GM12878 (cell line): ENCODE data around the gene ARHGAP44. TPM values are rescaled to one million over a fixed set of nuclear protein-coding genes. Genes with fewer than 3 reads are reported as not detected.

Source experiments
- ATAC-seq: fragments of 200-7000 bp; cut with Tn5 transposase; 3 replicates; pipeline ENCODE4 v1.9.1; 2020; ENCODE audit warnings: mild to moderate bottlenecking, moderate library complexity
- BruUV-seq: library from RNA; stranded (reverse); fragments of 400-500 nt; replicated peaks from 2 replicates; lab custom pipeline; 2021; lab: Mats Ljungman, UMichigan
- CTCF ChIA-PET: fragments of 300-600 bp; sonication (Branson Sonifier 250); formaldehyde crosslinking; extraction: SDS; loops from one replicate; lab custom pipeline; 2021; ENCODE audit warnings: inconsistent platforms; lab: Yijun Ruan, JAX
- POLR2A ChIA-PET: fragments of 350-600 bp; formaldehyde crosslinking; extraction: SDS; loops from one replicate; lab custom pipeline; 2021; ENCODE audit warnings: inconsistent platforms; lab: Charles Lee
- RAD21 ChIA-PET: fragments of 300-600 bp; sonication (Branson Sonifier 250); formaldehyde crosslinking; loops from one replicate; lab custom pipeline; 2023; ENCODE audit warnings: antibody characterized with exemption; ENCODE audit not compliant: unreplicated experiment; lab: Charles Lee
- SMC1A ChIA-PET: fragments of 300-600 bp; sonication (Branson Sonifier 250); formaldehyde crosslinking; loops from one replicate; lab custom pipeline; 2023; ENCODE audit not compliant: unreplicated experiment, uncharacterized antibody; lab: Charles Lee
- DNase-seq: peaks from one replicate; pipeline ENCODE4 v3.0.0-alpha.2; 2011; ENCODE audit warnings: low read depth, low spot score
- FAIRE-seq: peaks from 3 replicates; lab custom pipeline; 2011; peaks lifted over from hg19 to GRCh38; lab: Jason Lieb, UNC
- H2AFZ ChIP-seq: 2 replicates; pipeline ENCODE4 v1.6.0; 2011; ENCODE audit warnings: low read depth, low read length, control low read depth; ENCODE audit not compliant: control insufficient read depth
- H3K27ac ChIP-seq: 2 replicates; pipeline ENCODE4 v1.5.1; 2011; ENCODE audit warnings: control low read depth; ENCODE audit not compliant: control insufficient read depth, insufficient read depth
- H3K27me3 ChIP-seq, 2 experiments: replicated peaks in 1 of 2; 2 replicates each; pipeline versions ENCODE4 v1.6.0 to v1.6.1; 2011; ENCODE audit warnings: low read length in 1 of 2; ENCODE audit not compliant: control insufficient read depth in 2 of 2, insufficient read depth in 2 of 2
- H3K36me3 ChIP-seq, 2 experiments: 2 replicates each; pipeline ENCODE4 v1.5.1; 2011; ENCODE audit warnings: low read length in 1 of 2; ENCODE audit not compliant: control insufficient read depth in 2 of 2, insufficient read depth in 2 of 2
- H3K4me1 ChIP-seq: 2 replicates; pipeline ENCODE4 v1.6.1; 2011; ENCODE audit warnings: mild to moderate bottlenecking, low read length, moderate library complexity, mixed read lengths; ENCODE audit not compliant: control insufficient read depth, insufficient read depth
- H3K4me2 ChIP-seq: 2 replicates; pipeline ENCODE4 v1.6.0; 2011; ENCODE audit warnings: control low read depth; ENCODE audit not compliant: control insufficient read depth, insufficient read depth
- H3K4me3 ChIP-seq: fragments of 200-600 bp; sonication (generic); 2 replicates; pipeline ENCODE4 v1.5.1; 2016
- H3K79me2 ChIP-seq: 2 replicates; pipeline ENCODE4 v1.6.0; 2011; ENCODE audit warnings: low read length; ENCODE audit not compliant: control insufficient read depth, insufficient read depth
- H3K9ac ChIP-seq: 2 replicates; pipeline ENCODE4 v1.8.0; 2011; ENCODE audit warnings: low read length, control low read depth, mixed read lengths; ENCODE audit not compliant: control insufficient read depth, insufficient read depth
- H3K9me3 ChIP-seq: replicated peaks from 3 replicates; pipeline ENCODE4 v1.5.1; 2011; ENCODE audit warnings: mild to moderate bottlenecking, low read length; ENCODE audit not compliant: control insufficient read depth, insufficient read depth
- H4K20me1 ChIP-seq: 2 replicates; pipeline ENCODE4 v1.6.0; 2011; ENCODE audit not compliant: control insufficient read depth, insufficient read depth
- BRCA1 ChIP-seq: IDR thresholded peaks from 2 replicates; pipeline ENCODE4 v1.6.1; 2011; ENCODE audit warnings: low read depth, low read length, improper control_type of control experiment
- CBX5 ChIP-seq: sonication (generic); IDR thresholded peaks from 2 replicates; pipeline ENCODE4 v1.6.1; 2016; ENCODE audit warnings: low read depth, moderate library complexity, mild to moderate bottlenecking, inconsistent platforms
- CEBPB ChIP-seq, 2 experiments: fragments of 150-350 bp in 1 of 2; IDR thresholded peaks; 2 replicates each; pipeline ENCODE4 v1.6.1; 2012 to 2014; ENCODE audit warnings: low read depth in 2 of 2, low read length in 2 of 2, borderline replicate concordance in 1 of 2, inconsistent platforms in 1 of 2
- EP300 ChIP-seq, 2 experiments: fragments of 150-350 bp in 1 of 2; IDR thresholded peaks; 2 replicates each; pipeline ENCODE4 v1.6.1; 2011 to 2012; ENCODE audit warnings: low read depth in 2 of 2, low read length in 2 of 2, borderline replicate concordance in 1 of 2, improper control_type of control experiment in 1 of 2, inconsistent platforms in 1 of 2; ENCODE audit not compliant: control insufficient read depth in 1 of 2
- ETV6 ChIP-seq, 2 experiments: fragments of 450-650 bp in 1 of 2; IDR thresholded peaks in 1 of 2; conservative IDR thresholded peaks in 1 of 2; 2 replicates each; pipeline ENCODE4 v1.6.1; 2014; ENCODE audit warnings: antibody characterized with exemption in 1 of 2, borderline replicate concordance in 1 of 2, low read depth in 1 of 2, mild to moderate bottlenecking in 1 of 2, moderate library complexity in 1 of 2
- FOXM1 ChIP-seq: IDR thresholded peaks from 2 replicates; pipeline ENCODE4 v1.6.1; 2012; ENCODE audit warnings: low read depth, mild to moderate bottlenecking, inconsistent platforms, low read length, moderate library complexity
- NFXL1 ChIP-seq: fragments of 450-650 bp; IDR thresholded peaks from 2 replicates; pipeline ENCODE4 v1.6.1; 2017; ENCODE audit warnings: antibody characterized with exemption, mild to moderate bottlenecking, borderline replicate concordance
- NFYB ChIP-seq: IDR thresholded peaks from 2 replicates; pipeline ENCODE4 v1.6.1; 2011; ENCODE audit warnings: low read depth, mild to moderate bottlenecking, low read length, improper control_type of control experiment, moderate library complexity; ENCODE audit not compliant: insufficient read depth
- SREBF1 ChIP-seq: IDR thresholded peaks from 2 replicates; pipeline ENCODE4 v1.6.1; 2012; ENCODE audit warnings: mild to moderate bottlenecking, low read length
- TCF12 ChIP-seq: IDR thresholded peaks from 2 replicates; pipeline ENCODE4 v1.6.1; 2011; ENCODE audit warnings: low read depth, mild to moderate bottlenecking, low read length
- WGBS: methylation state at CpG from one replicate; pipeline ENCODE4 v1.1.6; 2016; ENCODE audit warnings: low lambda C conversion rate; ENCODE audit not compliant: insufficient replicate concordance, insufficient coverage; ENCODE audit errors: missing lambda C conversion rate; 5-methylcytosine and 5-hydroxymethylcytosine counted together
- in situ Hi-C: fragments of 300-500 bp; cut with MboI; formaldehyde crosslinking; loops from 9 replicates; pipeline ENCODE4 v1.14.3; 2018; ENCODE audit warnings: mixed read lengths
- intact Hi-C: fragments of 100-400 bp; cut with micrococcal nuclease; formaldehyde crosslinking; loops from one replicate; pipeline ENCODE4 v1.14.2; 2022; ENCODE audit not compliant: unreplicated experiment
- polyA plus RNA-seq, 11 experiments: library from polyadenylated mRNA; depleted of rRNA in 4 of 11; unstranded in 6 of 11; stranded (reverse) in 5 of 11; fragments of >200 nt; fragmentation: Nextera tagmentation in 4 of 11; fragmentation: Illumina TruSeq in 1 of 11; extraction: Ambion mirVana in 4 of 11; extraction: Trizol in 1 of 11; gene quantifications; 1 replicate in 1 of 11; 2 replicates in 10 of 11; pipeline versions ENCODE4 v1.2.1 to v1.2.3, GENCODE V29; 2011 to 2016; ENCODE audit warnings: inconsistent platforms in 2 of 11, missing spikeins in 2 of 11, low read depth in 1 of 11
- total RNA-seq, 4 experiments: library from RNA; depleted of rRNA in 3 of 4; stranded (reverse); fragments of >200 nt in 3 of 4; fragmentation: Illumina TruSeq in 1 of 4; extraction: Trizol in 1 of 4; gene quantifications; 2 replicates each; pipeline versions ENCODE4 v1.2.1 to v1.2.3, GENCODE V29; 2013 to 2021
- TF ChIP-seq, protein P1 (sequence below): fragments of 450-650 bp; IDR thresholded peaks from 2 replicates; pipeline ENCODE4 v1.6.1; 2014; ENCODE audit warnings: mild to moderate bottlenecking
- TF ChIP-seq, protein P2 (sequence below): fragments of 450-650 bp; IDR thresholded peaks from 2 replicates; pipeline ENCODE4 v1.6.1; 2017; ENCODE audit warnings: low read depth, mild to moderate bottlenecking, moderate library complexity
- TF ChIP-seq, protein P3 (sequence below): fragments of 450-650 bp; IDR thresholded peaks from 2 replicates; pipeline ENCODE4 v1.6.1; 2018; ENCODE audit warnings: mild to moderate bottlenecking, low read depth, moderate library complexity; ENCODE audit not compliant: partially characterized antibody
- TF ChIP-seq, protein P4 (sequence below): fragments of 450-650 bp; IDR thresholded peaks from 2 replicates; pipeline ENCODE4 v1.6.1; 2016; ENCODE audit warnings: mild to moderate bottlenecking

ARHGAP44 gene
- total and polyA plus RNA-seq, 10 of the 15 experiments (the other 5 are each of a cell fraction or from before 2014, with no cell fraction given) = 0.11 to 1.2 (median 0.48) TPM

DNA sequence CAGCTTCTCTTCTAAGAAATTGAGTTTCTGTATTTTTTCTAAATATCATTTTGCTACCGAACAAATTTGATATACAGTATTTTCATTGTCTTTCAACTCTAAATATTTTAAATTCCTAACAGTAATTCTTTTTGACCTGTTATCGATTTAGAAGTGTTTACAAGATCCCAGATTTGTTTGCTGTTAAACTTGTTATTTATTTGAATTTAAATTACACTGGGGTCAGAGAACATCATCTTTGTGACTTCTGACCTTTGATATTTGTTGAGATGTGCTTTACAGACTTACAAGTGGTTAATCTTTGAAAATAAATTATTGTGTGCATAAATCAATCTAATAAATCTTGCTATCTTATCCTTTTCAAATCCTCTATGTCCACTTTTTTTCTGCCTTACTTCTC is 94.2 kb downstream of the ARHGAP44 start:
- ATAC-seq = no peak
- Histone ChIP-seq H3K36me3 (no peaks in the 10 kb centered on the region), H3K4me2 (no peak overlapping the region), H3K9ac (no peak overlapping the region), H2AFZ (no peak overlapping the region), H4K20me1 (no peaks in the 10 kb centered on the region)
- intact Hi-C loops (no loop called here), in situ Hi-C loops (no loop called here)
- TF ChIP-seq CEBPB (IDR thresholded peaks at IDR 0.05; ENCODE audit: borderline replicate concordance in 1 of 2, low read depth in 2 of 2, low read length in 2 of 2) (no peak), CBX5 (no peak), TCF12 (no peak), ETV6 (conservative IDR thresholded peaks at IDR 0.05 in 1 of 2, IDR thresholded peaks at IDR 0.05 in 1 of 2; ENCODE audit: borderline replicate concordance in 1 of 2, low read depth in 1 of 2) (no peak), EP300 (IDR thresholded peaks at IDR 0.05; ENCODE audit: borderline replicate concordance in 1 of 2, control insufficient read depth in 1 of 2, low read depth in 2 of 2, low read length in 2 of 2) (no peak), NFYB (no peak), FOXM1 (no peak), SREBF1 (no peak), NFXL1 (no peak), BRCA1 (no peak)
- TF ChIP-seq, protein P1, sequence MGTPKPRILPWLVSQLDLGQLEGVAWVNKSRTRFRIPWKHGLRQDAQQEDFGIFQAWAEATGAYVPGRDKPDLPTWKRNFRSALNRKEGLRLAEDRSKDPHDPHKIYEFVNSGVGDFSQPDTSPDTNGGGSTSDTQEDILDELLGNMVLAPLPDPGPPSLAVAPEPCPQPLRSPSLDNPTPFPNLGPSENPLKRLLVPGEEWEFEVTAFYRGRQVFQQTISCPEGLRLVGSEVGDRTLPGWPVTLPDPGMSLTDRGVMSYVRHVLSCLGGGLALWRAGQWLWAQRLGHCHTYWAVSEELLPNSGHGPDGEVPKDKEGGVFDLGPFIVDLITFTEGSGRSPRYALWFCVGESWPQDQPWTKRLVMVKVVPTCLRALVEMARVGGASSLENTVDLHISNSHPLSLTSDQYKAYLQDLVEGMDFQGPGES = no peak
- TF ChIP-seq, protein P2, sequence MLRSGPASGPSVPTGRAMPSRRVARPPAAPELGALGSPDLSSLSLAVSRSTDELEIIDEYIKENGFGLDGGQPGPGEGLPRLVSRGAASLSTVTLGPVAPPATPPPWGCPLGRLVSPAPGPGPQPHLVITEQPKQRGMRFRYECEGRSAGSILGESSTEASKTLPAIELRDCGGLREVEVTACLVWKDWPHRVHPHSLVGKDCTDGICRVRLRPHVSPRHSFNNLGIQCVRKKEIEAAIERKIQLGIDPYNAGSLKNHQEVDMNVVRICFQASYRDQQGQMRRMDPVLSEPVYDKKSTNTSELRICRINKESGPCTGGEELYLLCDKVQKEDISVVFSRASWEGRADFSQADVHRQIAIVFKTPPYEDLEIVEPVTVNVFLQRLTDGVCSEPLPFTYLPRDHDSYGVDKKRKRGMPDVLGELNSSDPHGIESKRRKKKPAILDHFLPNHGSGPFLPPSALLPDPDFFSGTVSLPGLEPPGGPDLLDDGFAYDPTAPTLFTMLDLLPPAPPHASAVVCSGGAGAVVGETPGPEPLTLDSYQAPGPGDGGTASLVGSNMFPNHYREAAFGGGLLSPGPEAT = no peak
- TF ChIP-seq, protein P3, sequence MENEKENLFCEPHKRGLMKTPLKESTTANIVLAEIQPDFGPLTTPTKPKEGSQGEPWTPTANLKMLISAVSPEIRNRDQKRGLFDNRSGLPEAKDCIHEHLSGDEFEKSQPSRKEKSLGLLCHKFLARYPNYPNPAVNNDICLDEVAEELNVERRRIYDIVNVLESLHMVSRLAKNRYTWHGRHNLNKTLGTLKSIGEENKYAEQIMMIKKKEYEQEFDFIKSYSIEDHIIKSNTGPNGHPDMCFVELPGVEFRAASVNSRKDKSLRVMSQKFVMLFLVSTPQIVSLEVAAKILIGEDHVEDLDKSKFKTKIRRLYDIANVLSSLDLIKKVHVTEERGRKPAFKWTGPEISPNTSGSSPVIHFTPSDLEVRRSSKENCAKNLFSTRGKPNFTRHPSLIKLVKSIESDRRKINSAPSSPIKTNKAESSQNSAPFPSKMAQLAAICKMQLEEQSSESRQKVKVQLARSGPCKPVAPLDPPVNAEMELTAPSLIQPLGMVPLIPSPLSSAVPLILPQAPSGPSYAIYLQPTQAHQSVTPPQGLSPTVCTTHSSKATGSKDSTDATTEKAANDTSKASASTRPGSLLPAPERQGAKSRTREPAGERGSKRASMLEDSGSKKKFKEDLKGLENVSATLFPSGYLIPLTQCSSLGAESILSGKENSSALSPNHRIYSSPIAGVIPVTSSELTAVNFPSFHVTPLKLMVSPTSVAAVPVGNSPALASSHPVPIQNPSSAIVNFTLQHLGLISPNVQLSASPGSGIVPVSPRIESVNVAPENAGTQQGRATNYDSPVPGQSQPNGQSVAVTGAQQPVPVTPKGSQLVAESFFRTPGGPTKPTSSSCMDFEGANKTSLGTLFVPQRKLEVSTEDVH = no peak
- TF ChIP-seq, protein P4, sequence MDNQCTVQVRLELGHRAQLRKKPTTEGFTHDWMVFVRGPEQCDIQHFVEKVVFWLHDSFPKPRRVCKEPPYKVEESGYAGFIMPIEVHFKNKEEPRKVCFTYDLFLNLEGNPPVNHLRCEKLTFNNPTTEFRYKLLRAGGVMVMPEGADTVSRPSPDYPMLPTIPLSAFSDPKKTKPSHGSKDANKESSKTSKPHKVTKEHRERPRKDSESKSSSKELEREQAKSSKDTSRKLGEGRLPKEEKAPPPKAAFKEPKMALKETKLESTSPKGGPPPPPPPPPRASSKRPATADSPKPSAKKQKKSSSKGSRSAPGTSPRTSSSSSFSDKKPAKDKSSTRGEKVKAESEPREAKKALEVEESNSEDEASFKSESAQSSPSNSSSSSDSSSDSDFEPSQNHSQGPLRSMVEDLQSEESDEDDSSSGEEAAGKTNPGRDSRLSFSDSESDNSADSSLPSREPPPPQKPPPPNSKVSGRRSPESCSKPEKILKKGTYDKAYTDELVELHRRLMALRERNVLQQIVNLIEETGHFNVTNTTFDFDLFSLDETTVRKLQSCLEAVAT = no peak
- TF ChIP-seq, all 136 proteins: peak for 0
- H3K27ac ChIP-seq = no peak overlapping the region
- DNase-seq (no peak), FAIRE-seq (no peak)
- no peaks in the 10 kb centered on the region for H3K4me1 ChIP-seq
- WGBS = 88% methylated on average over 2 of the region's 2 CpGs
- SMC1A ChIA-PET = no interaction called here
- CTCF ChIA-PET = no interaction called here
- no peaks in the 10 kb centered on the region for H3K79me2 ChIP-seq
- H3K27me3 ChIP-seq = no peaks in the 10 kb centered on the region
- no peaks in the 10 kb centered on the region; the same call in 1 of the 3 replicates for H3K9me3 ChIP-seq
- no peak overlapping the region for H3K4me3 ChIP-seq
- no TSS peak for BruUV-seq
- RAD21 ChIA-PET = no interaction called here
- POLR2A ChIA-PET = no interaction called here
